GM18951 (cell line): Measurements from ENCODE around the gene CCNA2.
A peak's percentile ranks its signal among the peaks of the same experiment; 100 is the strongest.

ENCODE experiments used
- POLR2A ChIP-seq: IDR thresholded peaks from 4 replicates; pipeline ENCODE4 v1.6.1; 2011; ENCODE audit warnings: mild to moderate bottlenecking; ENCODE audit not compliant: insufficient read length, insufficient read depth; ENCODE audit errors: extremely low read depth
- in situ Hi-C: fragments of 300-500 bp; cut with MboI; formaldehyde crosslinking; loops from one replicate; pipeline ENCODE4 v1.12.0; 2022; ENCODE audit warnings: low sequenced_read_pairs, mixed read lengths, inconsistent platforms; ENCODE audit not compliant: unreplicated experiment

Gene CCNA2

DNA sequence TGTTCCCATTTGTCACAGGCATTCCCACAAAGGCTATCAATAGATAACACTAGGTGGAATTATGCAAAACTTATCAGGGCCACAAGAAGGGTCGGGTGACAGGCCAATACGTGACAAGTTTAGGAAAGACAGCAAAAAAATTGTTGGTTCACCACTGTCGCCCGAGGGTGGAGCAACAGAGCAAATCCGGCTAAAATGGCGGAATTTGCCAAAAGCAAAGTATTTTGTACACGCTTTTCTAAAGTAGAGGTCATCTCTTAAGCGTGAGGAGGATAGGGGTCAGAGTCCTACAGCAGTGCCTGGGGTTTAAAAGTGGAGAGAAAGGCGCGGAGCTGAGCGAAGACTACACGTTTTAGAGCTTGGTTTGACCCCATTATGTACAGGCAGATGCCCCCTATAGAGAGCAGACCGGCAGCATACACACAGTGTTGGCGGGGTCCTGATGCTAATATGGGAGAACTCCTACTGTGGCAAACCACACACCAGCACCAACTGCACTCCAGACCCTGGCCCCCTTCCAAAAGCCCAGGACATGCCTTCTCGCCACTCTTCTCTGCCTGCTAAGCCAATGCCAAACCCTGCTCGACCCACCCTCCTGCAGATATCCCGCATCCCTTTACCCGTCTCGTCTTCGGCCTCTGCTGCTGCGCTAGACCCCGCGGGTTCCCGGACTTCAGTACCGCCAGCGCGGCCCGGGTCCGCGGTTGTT, 733 bp downstream of the CCNA2 start:
- in situ Hi-C loops = no loop called here
- no peak for TF ChIP-seq POLR2A

DNA sequence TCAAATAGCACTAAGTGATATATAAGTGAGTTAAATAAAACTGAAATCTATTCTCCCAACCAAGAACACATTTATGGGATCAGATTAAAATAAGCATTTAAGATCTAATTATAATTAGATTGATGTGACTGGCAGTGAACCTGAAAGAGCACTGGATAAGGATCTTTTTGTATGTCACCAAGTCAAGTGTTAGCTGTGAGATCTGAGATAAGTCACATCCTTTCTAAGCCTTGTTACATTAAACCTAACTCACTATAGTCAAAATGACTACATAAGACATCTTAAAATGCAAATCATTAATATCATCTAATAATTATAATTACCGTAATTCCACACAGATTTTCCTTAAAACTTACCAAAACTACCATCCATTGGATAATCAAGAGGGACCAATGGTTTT, 1.6 kb downstream of the CCNA2 start:
- TF ChIP-seq POLR2A = no peak
- in situ Hi-C loops = no loop called here

GRCh38 chr4:121819216-121819965, 4.3 kb downstream of the CCNA2 start:
- in situ Hi-C loops = no loop called here
- TF ChIP-seq POLR2A = no peak

GRCh38 chr4:121818215-121818614, 5.5 kb downstream of the CCNA2 start:
- no peak for TF ChIP-seq POLR2A
- in situ Hi-C loops = no loop called here

- TF ChIP-seq POLR2A = no peak
- in situ Hi-C loops = no loop called here
Observed at GRCh38 chr4:121817701-121818100, 6.0 kb downstream of the CCNA2 start.

GRCh38 chr4:121817006-121817405, 6.7 kb downstream of the CCNA2 start:
- in situ Hi-C loops = no loop called here
- TF ChIP-seq POLR2A = no peak

- TF ChIP-seq POLR2A = no peak
- in situ Hi-C loops = no loop called here
Observed at GRCh38 chr4:121814756-121815155, 8.9 kb downstream of the CCNA2 start.

- in situ Hi-C loops = no loop called here
- no peak for TF ChIP-seq POLR2A
Observed at GRCh38 chr4:121811122-121811521, 12.6 kb downstream of the CCNA2 start.

- TF ChIP-seq POLR2A = no peak
- in situ Hi-C loops = no loop called here
Observed at GRCh38 chr4:121806411-121806810, 17.3 kb downstream of the CCNA2 start.

GRCh38 chr4:121801715-121802075, 22.0 kb downstream of the CCNA2 start:
- TF ChIP-seq POLR2A = no peak
- in situ Hi-C loops = no loop called here

- peak; percentile 69 for TF ChIP-seq POLR2A
- in situ Hi-C loops = no loop called here
Observed at GRCh38 chr4:121800961-121801714, 22.5 kb downstream of the CCNA2 start, which contains the start of gene EXOSC9. EXOSC9 (plus strand) TSS chr4:121801323; CDS start chr4:121801425, 102 bp downstream.

DNA sequence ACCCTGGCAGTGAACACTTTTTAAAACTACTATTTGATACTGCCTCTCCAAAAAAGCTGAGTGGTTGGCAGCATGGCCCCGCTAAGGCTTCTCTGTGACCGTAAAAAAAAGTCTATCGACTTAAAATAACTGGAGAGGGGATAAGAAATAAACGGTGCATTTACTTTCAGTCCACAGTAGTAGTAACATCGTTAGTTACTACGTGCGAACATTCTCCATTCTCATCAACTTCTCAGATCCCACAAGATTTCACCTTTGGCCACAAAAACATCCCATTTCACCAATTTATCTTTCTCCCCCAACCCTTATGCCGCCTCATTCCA, 23.1 kb downstream of the CCNA2 start:
- in situ Hi-C loops = no loop called here
- no peak for TF ChIP-seq POLR2A

- TF ChIP-seq POLR2A = no peak
- in situ Hi-C loops = no loop called here
Observed at GRCh38 chr4:121799867-121800501, 23.7 kb downstream of the CCNA2 start.
